ENCODE results near the gene PTPN9. TPM values are rescaled to one million over a fixed set of nuclear protein-coding genes. Genes with fewer than 3 reads are reported as not detected.

The PTPN9 gene
- total RNA-seq = 10 to 100 TPM; 39.3 to 39.6 TPM
- long read RNA-seq, full-length matches to known transcripts = 30 of 46 reads
- long read RNA-seq, partial matches to known transcripts = 5 of 46 reads
- long read RNA-seq, other reads (novel, unspliced or antisense) = 11 of 46 reads

DNA sequence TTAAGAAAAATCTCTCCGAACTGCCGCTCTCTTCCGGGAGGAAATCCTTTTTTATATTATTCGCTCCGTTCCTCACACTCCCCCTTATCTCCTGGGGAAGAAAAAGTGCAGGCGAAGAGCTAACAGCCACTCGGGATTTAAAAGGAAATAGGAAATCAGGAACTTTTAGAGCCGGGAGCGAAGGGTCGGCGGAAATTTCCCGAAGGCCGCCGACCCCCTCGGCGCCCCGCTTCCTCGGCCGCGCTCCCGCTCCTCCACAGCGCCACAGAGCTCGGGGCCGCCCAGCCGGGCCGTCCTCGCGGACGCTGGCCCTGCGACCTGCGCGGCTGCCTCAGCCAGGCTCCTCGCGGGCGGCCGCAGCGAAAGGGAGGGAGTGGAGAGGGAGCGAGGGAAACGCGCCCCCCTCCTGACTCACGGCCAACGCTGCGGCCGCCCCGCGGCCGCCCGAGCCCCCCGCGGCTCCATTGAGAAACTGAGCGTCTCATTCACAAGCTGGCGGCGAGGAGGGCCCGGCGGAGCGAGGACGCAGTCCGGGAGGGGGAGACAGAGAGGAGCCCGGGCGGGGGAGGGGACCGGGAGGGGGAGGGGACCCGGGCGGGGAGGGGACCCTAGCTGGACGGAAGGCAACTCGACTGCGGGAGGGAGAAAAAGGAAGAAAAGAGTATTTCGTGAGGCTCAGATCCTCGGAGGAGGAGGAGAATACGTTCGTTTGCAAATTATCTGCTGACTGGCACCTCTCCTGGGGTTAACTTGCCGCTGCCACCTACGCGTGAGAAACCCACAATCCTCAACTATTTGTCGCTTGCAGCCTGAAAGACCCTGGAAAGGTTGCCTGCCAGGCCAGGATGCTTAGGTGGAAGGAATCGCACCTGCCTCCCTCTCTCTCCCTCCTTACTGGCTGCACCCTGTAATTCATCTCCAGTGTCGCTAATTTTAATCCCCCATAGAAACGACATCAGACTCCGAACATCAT, at the start of gene PTPN9:
TSS of gene PTPN9 (minus strand) at position 368 of the 973 bp plus-strand sequence. CDS start 539 bp downstream, outside the sequence.
- peak; percentile 82 to 85 for DNase-seq
- ATAC-seq = peak; percentile 81
- intact Hi-C loops (cut with DNase I, micrococcal nuclease) = no loop called here

GRCh38 chr15:75625542-75626347, 46.6 kb upstream of the PTPN9 start, which contains the start of gene SNUPN:
SNUPN (minus strand) TSS chr15:75625725; CDS start chr15:75621051, 4,674 bp downstream.
- peak; percentile 91 for ATAC-seq
- intact Hi-C loops (cut with DNase I, micrococcal nuclease) = no loop called here

GRCh38 chr15:75622505-75622904, 43.4 kb upstream of the PTPN9 start:
- DNase-seq = no peak
- ATAC-seq = no peak
- intact Hi-C loops (cut with DNase I, micrococcal nuclease) = no loop called here

More at GRCh38 chr15:75625542-75626347, 46.6 kb upstream of the PTPN9 start, which contains the start of gene SNUPN:
- peak; percentile 97 for DNase-seq

GRCh38 chr15:75620841-75621391, 41.8 kb upstream of the PTPN9 start:
- intact Hi-C loops (cut with DNase I, micrococcal nuclease) = no loop called here
- peak; percentile 58 to 60 for DNase-seq
- ATAC-seq = peak; percentile 24

- DNase-seq (no peak), ATAC-seq (no peak)
- intact Hi-C loops (cut with DNase I, micrococcal nuclease) = no loop called here
Measured at GRCh38 chr15:75620058-75620820, 41.1 kb upstream of the PTPN9 start.

GRCh38 chr15:75616766-75617165, 37.7 kb upstream of the PTPN9 start:
- intact Hi-C loops (cut with DNase I, micrococcal nuclease) = no loop called here
- ATAC-seq = no peak

GRCh38 chr15:75606711-75607699, 27.9 kb upstream of the PTPN9 start:
- DNase-seq = no peak

More at GRCh38 chr15:75616766-75617165, 37.7 kb upstream of the PTPN9 start:
- DNase-seq = no peak

GRCh38 chr15:75606026-75606425, 26.9 kb upstream of the PTPN9 start:
- intact Hi-C loops (cut with DNase I, micrococcal nuclease) = no loop called here
- no peak for ATAC-seq
- no peak for DNase-seq

More at GRCh38 chr15:75606711-75607699, 27.9 kb upstream of the PTPN9 start:
- intact Hi-C loops (cut with DNase I, micrococcal nuclease) = no loop called here
- ATAC-seq = no peak

DNA sequence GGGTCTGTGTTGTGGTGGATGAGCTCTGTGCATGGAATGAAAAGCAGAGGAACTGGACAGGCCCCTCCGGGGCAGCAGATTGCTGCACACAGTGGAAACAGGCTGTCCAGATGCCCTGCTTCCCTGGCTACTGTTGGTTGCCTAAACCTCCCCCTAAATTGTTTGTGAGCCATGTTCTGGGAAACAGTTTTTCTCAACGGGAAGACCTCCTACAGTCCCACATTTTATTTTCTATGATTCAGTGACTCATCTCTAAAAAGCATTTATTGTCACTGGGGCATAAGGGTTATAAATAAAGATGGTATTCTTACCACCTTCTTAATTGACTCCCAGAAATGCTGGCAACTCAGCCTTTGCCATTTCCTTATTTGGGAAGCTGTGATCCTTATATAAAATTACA, 20.3 kb upstream of the PTPN9 start:
- no peak for ATAC-seq

GRCh38 chr15:75598361-75598760, 19.2 kb upstream of the PTPN9 start:
- DNase-seq (no peak), ATAC-seq (no peak)
- intact Hi-C loops (cut with DNase I, micrococcal nuclease) = no loop called here

More for the DNA sequence above, 20.3 kb upstream of the PTPN9 start:
- no peak for DNase-seq
- intact Hi-C loops (cut with DNase I, micrococcal nuclease) = no loop called here

DNA sequence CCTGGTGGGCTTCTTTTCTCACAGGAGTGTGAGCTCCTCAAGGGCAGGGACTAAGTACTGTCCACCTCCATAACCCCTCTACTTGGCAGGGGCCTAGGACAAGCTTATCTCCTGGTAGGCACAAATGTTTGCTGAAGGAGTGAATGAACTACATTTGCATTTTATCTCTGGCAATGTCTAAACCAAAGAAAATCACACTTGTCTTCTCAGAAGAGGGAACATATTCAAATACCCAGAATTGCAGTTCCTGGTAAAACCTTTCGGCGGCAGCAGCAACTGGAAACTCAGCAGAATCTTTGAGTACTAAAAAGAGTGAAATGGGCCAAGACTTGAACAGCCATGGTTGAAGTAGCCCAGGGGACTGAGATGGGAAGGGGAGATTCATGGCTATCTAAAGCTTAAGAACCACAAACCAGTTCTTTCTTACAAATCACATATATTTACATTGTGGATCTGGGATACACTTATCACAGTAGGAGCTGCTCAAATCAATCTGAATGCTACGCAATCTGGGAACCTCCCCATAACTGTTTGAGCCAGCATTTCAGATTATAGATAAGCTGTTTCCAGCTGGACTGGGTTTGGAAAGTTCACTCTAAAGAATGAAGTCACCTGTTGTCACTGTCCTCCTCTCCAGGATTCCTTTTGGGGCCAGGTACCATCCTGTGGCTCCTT, 18.7 kb upstream of the PTPN9 start:
- intact Hi-C loops (cut with DNase I, micrococcal nuclease) = no loop called here
- peak; percentile 31 for ATAC-seq
- DNase-seq = peak in 1 of 2 donors; percentile 18

- ATAC-seq (no peak), DNase-seq (no peak)
- intact Hi-C loops (cut with DNase I, micrococcal nuclease) = no loop called here
Measured at GRCh38 chr15:75596703-75597345, 17.7 kb upstream of the PTPN9 start.

- DNase-seq (no peak), ATAC-seq (no peak)
- intact Hi-C loops (cut with DNase I, micrococcal nuclease) = no loop called here
Measured at GRCh38 chr15:75594276-75594675, 15.2 kb upstream of the PTPN9 start.

DNA sequence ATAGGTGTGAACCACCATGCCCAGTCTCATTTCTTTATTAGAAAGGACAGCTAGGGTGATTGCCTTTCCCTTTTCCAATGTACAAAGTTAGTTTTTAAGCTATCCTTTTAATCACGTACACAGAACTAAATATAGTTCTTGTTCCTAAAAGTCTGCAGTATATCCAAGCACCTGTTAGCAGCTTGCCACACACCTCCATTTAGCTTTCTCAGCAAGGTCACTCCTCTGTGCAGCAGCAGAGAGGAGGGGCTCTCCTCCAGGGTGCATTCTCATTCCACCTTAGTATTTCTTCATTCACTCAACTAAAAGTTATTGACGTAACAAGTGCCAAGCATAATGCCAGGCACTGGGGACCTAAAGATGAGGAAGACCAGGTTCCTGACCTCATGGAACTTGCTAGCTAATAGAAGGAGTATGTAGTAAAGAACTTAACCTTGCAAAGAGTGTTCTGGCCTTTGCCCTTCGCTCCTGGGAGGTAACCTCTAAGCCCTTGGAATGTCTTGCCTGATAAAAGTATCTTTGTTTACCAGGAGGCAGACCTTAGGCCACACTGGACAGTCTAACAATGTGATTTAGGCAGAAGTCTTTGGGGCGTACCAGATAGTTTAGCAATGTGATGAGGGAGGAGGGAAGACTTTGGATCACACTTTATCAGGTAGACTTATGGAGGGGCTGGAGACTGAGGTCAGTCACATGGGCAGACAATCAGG, 12.7 kb upstream of the PTPN9 start:
- intact Hi-C loops (cut with DNase I, micrococcal nuclease) = no loop called here
- peak; percentile 22 for ATAC-seq
- DNase-seq = no peak

GRCh38 chr15:75590239-75590638, 11.1 kb upstream of the PTPN9 start:
- no peak for DNase-seq
- intact Hi-C loops (cut with DNase I, micrococcal nuclease) = no loop called here
- no peak for ATAC-seq

Data from left colon (tissue), 2 donors.